Ammon's horn (tissue), 1 donor: ENCODE measurements around the gene NEMP1.
A peak's percentile ranks its signal among the peaks of the same experiment; 100 is the strongest.
"Not testable (repeated sequence)": the region's sequence is repeated elsewhere in the genome, so short reads cannot be mapped to it uniquely, and the experiment has no call there.

Experiments
- DNase-seq: peaks from one replicate; pipeline ENCODE4 v3.0.0-alpha.2; 2016; ENCODE audit warnings: low spot score

NEMP1 gene

GRCh38 chr12:57078519-57079404, at the start of gene NEMP1:
NEMP1 (minus strand) TSS chr12:57078791; CDS start chr12:57078745, 46 bp downstream.
- DNase-seq = peak; percentile 100

- peak; percentile 90 for DNase-seq
These were observed 49.3 kb upstream of the NEMP1 start, which contains the start of gene LRP1 for GRCh38 chr12:57127726-57128518. LRP1 (plus strand) TSS chr12:57128483; CDS start chr12:57128965, 482 bp downstream.

- DNase-seq = no peak
These were observed 48.6 kb upstream of the NEMP1 start for GRCh38 chr12:57127101-57127725.

DNA sequence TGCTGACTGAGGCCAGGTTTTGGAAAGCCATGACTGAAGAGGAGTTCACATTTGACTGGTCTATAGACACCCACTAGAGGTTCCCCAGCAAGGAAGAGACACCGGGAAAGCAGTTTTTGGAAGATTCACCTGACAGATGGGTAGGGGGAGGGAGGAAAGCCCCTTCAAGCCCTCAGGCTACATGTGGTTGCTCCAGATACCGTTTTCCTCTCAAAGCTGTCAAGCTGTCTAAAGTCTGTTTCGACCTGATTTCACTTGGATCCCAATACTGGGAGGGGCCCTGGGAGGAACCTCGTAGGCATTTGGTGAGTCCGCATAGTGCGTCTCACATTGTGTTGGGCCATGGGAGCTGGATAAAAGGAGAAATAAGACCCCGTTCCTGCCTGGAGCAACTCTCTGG, 48.0 kb upstream of the NEMP1 start:
- DNase-seq = no peak

DNA sequence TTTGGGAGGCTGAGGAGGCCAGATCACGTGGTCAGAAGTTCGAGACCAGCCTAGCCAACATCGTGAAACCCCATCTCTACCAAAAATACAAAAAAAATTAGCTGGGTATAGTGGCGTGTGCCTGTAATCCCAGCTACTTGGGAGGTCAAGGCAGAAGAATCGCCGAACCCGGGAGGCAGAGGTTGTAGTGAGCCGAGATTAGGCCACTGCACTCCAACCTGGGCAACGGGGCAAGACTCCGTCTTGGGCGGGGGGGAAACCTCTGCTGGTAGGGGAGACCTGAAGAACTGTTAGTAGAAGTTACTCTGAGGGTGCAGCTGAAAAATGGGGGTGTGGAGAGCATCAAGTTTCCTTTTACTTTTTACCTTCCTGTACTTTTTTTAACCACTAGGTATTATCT, 47.5 kb upstream of the NEMP1 start:
- DNase-seq = no peak

DNA sequence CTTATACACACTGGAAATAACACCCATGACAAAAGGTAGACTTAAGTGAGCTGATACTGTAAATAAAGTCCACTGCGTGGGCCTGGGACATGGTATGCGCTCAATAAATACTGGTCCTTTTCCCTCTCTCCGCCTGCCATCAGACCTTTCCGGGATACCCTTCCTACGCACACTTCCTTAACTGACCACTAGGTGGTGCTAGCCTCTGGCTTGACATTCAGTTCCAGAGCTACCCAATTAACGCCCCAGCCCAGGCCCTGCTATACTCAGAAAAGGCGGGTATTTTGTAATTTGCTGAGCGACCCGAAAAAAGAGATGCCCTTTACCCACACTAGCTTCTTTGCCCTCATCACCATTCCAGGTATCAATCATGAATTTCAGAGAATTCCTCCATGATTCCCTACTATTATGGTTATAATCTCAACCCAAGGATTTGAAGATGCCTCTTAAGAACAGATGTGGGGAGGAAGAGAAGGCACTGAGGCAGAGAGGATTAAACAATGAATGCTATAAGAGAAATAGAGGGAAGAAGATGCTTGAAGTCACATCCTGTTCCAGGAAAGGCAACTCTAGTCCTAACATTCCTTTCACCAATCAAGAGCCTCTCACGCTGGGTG, 45.8 kb upstream of the NEMP1 start:
- peak; percentile 88 for DNase-seq

GRCh38 chr12:57123813-57124212, 45.2 kb upstream of the NEMP1 start:
- DNase-seq = no peak

DNA sequence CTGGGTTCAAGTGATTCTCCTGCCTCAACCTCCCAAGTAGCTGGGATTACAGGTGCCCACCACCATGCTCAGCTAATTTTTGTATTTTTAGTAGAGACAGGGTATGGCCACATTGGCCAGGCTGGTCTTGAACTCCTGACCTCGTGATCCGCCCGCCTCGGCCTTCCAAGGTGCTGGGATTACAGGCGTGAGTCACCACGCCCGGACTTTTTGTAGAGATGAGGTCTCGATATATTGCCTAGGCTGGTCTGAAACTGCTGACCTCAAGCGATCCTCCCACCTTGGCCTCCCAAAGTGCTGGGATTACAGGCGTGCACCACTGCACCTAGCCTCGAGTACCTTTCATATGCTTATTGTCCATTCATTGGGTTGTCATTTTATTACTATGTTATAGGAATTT, 42.1 kb upstream of the NEMP1 start:
- not testable (repeated sequence) for DNase-seq

DNA sequence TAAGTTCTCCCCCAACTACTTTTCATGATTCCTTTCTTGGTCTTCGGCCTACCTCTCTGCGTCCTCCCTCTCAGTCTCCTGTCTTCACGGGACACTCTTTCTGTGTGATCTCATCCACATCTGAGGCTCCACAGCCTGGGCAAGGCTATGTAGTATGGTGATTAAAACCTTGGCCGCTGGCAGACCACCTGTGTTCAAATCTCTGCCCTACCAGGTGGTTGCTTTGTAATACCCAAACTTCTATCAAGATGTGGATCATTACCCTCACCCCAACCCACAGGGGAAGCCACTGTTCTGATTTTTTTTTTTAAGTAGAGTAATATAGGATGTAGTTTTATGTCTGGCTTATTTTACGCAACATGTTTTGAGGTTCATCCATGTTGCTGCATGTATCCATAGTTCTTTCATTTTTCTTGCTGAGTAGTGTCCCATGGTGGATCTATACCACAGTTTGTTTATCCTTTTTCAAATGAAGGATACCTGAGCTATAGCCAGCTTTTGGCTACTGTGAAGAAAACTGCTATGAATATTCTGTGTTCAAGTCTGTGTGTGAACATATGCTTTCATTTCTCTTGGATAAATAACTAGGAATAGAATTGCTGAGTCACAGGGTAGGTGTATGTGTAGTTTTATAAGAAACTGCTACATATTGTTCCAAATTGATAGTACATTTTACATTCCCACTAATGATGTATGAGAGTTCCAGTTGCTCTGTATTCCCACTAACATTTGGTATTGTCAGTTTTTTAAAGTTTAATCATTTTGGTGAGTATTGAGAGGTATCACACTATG, 40.9 kb upstream of the NEMP1 start:
- no peak for DNase-seq

- DNase-seq = no peak
These were observed 40.2 kb upstream of the NEMP1 start for GRCh38 chr12:57118711-57119271.

GRCh38 chr12:57116580-57117281, 38.1 kb upstream of the NEMP1 start:
- no peak for DNase-seq

DNA sequence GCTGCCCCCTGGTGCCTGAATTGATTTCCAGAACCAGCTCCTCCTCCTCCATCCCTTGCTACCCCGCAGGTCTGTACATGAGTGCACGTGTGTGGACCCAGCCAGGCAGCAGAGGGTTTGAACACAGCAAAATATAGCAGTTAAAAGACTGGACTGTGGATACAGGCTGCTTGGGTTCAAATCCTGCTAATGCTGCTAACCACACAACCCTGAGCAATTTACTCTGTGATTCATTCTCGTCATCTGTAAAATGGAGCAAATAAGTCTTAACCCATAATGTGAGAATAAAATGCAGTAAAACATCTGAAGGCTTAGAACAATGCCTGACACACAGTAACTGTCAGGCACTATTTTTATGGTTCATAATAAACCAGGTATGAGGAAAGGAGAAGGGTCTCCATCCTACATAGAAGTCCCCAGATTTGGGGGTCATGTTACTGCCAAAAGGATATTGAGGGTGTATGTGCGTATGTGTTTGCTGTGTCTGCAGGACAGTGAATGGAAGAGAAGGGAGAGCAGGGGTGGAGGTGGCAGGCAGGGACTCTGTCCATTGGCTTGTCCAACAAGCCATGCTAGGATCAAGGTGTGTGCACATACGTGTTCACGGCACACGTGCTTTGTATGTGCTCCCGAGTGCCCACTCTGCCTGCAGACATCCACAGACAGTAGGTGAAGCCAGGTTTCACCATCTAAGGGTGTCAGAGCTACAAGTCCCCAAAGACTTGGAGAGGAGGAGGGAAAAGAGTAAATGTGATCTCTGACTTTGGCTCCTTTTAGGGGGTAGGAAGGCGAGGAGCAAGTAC, 34.1 kb upstream of the NEMP1 start:
- peak; percentile 87 for DNase-seq

- peak; percentile 80 for DNase-seq
These were observed 32.6 kb upstream of the NEMP1 start, which contains the start of gene STAT6 for GRCh38 chr12:57111031-57111734. STAT6 (minus strand) TSS chr12:57111362; CDS start chr12:57108278, 3,084 bp downstream.

- DNase-seq = no peak
These were observed 31.8 kb upstream of the NEMP1 start for GRCh38 chr12:57110104-57111030.

GRCh38 chr12:57109207-57110103, 30.9 kb upstream of the NEMP1 start:
- no peak for DNase-seq

- DNase-seq = no peak
These were observed 29.0 kb upstream of the NEMP1 start for GRCh38 chr12:57107456-57108155.
